Nephron progenitor cell (in vitro differentiated cells): ENCODE results near the gene CHDH.

Source experiments
- DNase-seq: peaks from one replicate; pipeline ENCODE4 v3.0.0; 2021
- H3K27ac Mint-ChIP-seq: 2 replicates; pipeline ENCODE4 v1.8.0; 2021; ENCODE audit warnings: mild to moderate bottlenecking, moderate library complexity, mixed read lengths
- H3K27me3 Mint-ChIP-seq: 2 replicates; pipeline ENCODE4 v1.8.0; 2021; ENCODE audit warnings: mild to moderate bottlenecking, low read depth, mixed read lengths; ENCODE audit not compliant: poor library complexity
- H3K36me3 Mint-ChIP-seq: 2 replicates; pipeline ENCODE4 v1.8.0; 2021; ENCODE audit warnings: low read depth, mixed read lengths
- H3K4me1 Mint-ChIP-seq: 2 replicates; pipeline ENCODE4 v1.8.0; 2021; ENCODE audit warnings: mixed read lengths
- H3K4me3 Mint-ChIP-seq: 2 replicates; pipeline ENCODE4 v1.8.0; 2021; ENCODE audit warnings: mild to moderate bottlenecking, moderate library complexity, mixed read lengths
- H3K9me3 Mint-ChIP-seq: 2 replicates; pipeline ENCODE4 v1.8.0; 2021; ENCODE audit warnings: mild to moderate bottlenecking, moderate library complexity, mixed read lengths
- TF ChIP-seq, protein P1 (sequence below): fragments of 200-600 bp; sonication (generic); IDR thresholded peaks from 2 replicates; pipeline ENCODE4 v1.5.0; 2021; ENCODE audit warnings: antibody characterized with exemption

Gene CHDH

DNA sequence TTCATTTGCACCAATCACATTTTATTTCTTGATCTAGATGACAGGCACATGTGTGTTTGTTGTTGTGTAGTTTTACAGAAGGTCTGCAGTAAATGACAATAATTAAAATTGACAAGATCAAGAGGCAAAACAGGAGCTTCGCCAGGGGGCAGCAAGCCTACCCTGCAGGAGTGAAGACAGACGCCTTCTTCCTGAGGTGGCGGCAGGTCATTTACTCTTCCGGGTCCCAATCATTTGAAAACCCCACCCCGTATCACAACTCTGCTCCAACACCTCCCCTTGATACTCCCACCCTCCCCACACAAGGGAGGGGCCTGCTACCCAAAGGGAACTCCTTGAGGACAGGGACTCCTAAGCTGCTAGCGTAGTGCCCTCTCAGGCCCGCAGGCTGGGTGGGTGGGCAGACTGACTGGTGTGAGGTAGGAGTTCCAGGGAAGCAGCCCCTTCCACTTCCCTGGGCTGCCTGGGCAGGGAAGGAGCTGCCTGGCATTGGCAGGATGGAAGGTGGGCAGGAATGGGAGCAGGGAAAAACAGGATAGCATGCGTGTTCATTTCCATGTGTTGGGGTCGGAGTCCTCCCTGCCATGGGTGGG lies 13.1 kb downstream of the CHDH start:
- no peak overlapping the region for H3K27ac Mint-ChIP-seq
- TF ChIP-seq, protein P1, sequence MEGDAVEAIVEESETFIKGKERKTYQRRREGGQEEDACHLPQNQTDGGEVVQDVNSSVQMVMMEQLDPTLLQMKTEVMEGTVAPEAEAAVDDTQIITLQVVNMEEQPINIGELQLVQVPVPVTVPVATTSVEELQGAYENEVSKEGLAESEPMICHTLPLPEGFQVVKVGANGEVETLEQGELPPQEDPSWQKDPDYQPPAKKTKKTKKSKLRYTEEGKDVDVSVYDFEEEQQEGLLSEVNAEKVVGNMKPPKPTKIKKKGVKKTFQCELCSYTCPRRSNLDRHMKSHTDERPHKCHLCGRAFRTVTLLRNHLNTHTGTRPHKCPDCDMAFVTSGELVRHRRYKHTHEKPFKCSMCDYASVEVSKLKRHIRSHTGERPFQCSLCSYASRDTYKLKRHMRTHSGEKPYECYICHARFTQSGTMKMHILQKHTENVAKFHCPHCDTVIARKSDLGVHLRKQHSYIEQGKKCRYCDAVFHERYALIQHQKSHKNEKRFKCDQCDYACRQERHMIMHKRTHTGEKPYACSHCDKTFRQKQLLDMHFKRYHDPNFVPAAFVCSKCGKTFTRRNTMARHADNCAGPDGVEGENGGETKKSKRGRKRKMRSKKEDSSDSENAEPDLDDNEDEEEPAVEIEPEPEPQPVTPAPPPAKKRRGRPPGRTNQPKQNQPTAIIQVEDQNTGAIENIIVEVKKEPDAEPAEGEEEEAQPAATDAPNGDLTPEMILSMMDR = no peak
- no peak overlapping the region for H3K4me3 Mint-ChIP-seq

DNA sequence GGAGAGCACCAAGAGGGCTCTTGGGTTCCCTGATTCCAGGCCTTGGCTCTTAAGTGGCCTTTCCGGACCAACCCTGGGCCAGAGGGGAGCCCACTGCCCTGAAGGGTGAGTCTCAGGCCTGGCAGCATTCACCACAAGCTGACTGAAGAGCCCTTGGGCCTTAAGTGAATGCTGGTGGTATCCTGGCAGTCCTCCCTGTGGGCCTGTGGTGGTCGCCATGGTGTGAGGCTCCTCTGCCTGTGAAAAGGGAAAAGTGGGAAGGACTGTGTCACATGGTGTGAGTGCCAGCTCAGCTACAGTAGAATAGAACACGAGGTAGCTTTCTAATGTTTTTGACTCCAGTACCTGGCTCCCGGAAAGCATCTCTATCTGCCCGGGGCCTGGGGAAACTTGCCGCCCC lies 15.3 kb downstream of the CHDH start:
- no peak overlapping the region for H3K27ac Mint-ChIP-seq
- TF ChIP-seq, protein P1 = no peak
- no peaks in the 10 kb centered on the region for H3K9me3 Mint-ChIP-seq
- no peaks in the 10 kb centered on the region for H3K4me1 Mint-ChIP-seq
- H3K4me3 Mint-ChIP-seq = no peak overlapping the region
- no peak for DNase-seq
- H3K36me3 Mint-ChIP-seq = no peaks in the 10 kb centered on the region
- H3K27me3 Mint-ChIP-seq = peaks cover 3% of the 10 kb centered on the region

More for the DNA sequence above, 13.1 kb downstream of the CHDH start:
- Mint-ChIP-seq H3K4me1 (no peaks in the 10 kb centered on the region), H3K27me3 (peaks cover 3% of the 10 kb centered on the region), H3K9me3 (no peaks in the 10 kb centered on the region), H3K36me3 (no peaks in the 10 kb centered on the region)
- no peak for DNase-seq

DNA sequence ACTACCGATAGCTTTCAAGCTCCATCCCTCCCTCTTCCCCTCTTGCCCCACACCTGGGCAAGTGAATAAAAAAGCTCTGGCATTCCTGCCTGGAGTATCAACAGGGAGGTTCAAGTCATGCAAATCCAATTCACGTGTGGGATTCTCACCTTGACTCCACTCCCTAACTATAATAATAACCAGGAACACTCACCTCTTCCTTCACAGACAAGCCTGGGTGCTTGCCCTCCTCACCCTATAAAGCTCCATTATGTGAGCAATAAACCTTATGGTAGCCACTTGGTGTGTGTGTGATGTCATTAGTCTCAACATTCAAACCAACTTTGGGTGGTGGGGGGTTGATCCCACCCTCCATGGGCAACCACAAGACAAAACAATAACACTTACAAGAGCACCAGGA lies 16.6 kb downstream of the CHDH start:
- no peaks in the 10 kb centered on the region for H3K9me3 Mint-ChIP-seq
- no peak overlapping the region for H3K4me3 Mint-ChIP-seq
- no peaks in the 10 kb centered on the region for H3K4me1 Mint-ChIP-seq
- peaks cover 3% of the 10 kb centered on the region for H3K27me3 Mint-ChIP-seq
- H3K36me3 Mint-ChIP-seq = no peaks in the 10 kb centered on the region
- DNase-seq = no peak
- H3K27ac Mint-ChIP-seq = no peak overlapping the region
- TF ChIP-seq, protein P1 = no peak

DNA sequence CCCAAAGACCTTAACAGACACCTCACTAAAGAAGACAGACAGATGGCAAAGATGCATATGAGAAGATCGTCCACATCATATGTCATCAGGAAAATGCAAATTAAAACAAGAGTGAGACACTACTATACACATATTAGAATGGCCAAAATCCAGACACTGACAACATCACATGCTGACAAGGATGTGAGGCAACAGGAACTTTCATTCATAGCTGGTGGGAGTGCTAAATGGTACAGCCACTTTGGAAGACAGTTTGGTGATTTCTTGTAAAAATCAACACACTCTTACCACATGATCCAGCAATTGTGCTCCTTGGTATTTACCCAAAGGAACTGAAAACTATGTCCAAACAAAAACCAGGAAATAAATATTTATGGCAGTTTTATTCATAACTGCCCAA lies 17.6 kb downstream of the CHDH start:
- TF ChIP-seq, protein P1 = no peak
- Mint-ChIP-seq H3K27me3 (peaks cover 3% of the 10 kb centered on the region), H3K27ac (no peak overlapping the region), H3K36me3 (no peaks in the 10 kb centered on the region), H3K9me3 (no peaks in the 10 kb centered on the region), H3K4me1 (peaks cover 8% of the 10 kb centered on the region), H3K4me3 (no peak overlapping the region)
- DNase-seq = no peak

DNA sequence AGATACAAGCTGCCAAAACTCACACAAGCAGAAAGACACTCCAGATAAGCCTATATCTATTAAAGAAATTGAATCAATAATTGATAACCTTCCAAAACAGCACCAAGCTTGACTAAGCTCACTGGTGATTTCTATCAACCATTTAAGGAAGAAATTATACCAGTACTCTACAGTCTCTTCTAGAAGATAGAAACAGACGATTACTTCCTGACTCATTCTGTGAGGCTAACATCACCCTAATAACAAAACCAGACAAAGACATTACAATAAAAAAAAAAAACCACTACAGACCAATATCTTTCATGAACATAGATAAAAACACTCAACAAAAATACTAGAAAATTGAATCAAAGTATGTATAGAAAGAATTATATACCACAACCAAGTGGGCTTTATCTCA lies 20.2 kb downstream of the CHDH start:
- Mint-ChIP-seq H3K27ac (no peak overlapping the region), H3K4me3 (no peak overlapping the region), H3K9me3 (no peaks in the 10 kb centered on the region), H3K36me3 (no peaks in the 10 kb centered on the region), H3K4me1 (peaks cover 8% of the 10 kb centered on the region), H3K27me3 (peaks cover 3% of the 10 kb centered on the region)
- DNase-seq = no peak
- TF ChIP-seq, protein P1 = no peak

DNA sequence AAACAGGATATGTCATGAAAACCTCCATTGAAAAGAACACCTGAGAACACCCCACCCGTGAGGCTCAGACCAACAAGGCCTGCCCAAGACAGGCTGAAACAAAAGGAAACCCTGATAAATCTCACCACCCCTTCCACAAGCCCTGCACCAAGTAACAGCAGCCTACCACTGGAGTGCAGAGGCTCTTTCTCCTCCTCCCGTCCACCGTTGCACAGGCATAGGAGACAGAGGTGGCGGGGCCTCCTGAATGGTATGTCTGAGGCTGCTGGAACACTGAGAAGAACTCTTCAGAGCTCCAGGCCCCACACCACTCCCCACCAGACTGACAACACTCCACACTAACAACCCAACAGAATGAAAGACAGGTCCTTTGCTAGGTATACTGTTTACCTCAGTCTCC lies 21.4 kb downstream of the CHDH start:
- Mint-ChIP-seq H3K27ac (no peak overlapping the region), H3K27me3 (peaks cover 3% of the 10 kb centered on the region), H3K4me1 (peaks cover 8% of the 10 kb centered on the region), H3K36me3 (no peaks in the 10 kb centered on the region), H3K4me3 (no peak overlapping the region), H3K9me3 (no peaks in the 10 kb centered on the region)
- no peak for DNase-seq
- TF ChIP-seq, protein P1 = no peak
